Measurements from ENCODE around the gene AAK1.

Gene AAK1

GRCh38 chr2:69592511-69592910 lies 51.0 kb downstream of the AAK1 start:
- Histone ChIP-seq H3K27me3 (ENCODE audit: low read depth, low read length) (peaks cover 3% of the 10 kb centered on the region; the same call in 1 of the 2 replicates), H4K20me1 (ENCODE audit: insufficient read depth, low read length) (0 out of 2 replicates have a peak, but pooled peaks cover 2% of the 10 kb centered on the region), H3K4me2 (ENCODE audit: low read length) (no peak overlapping the region), H2AFZ (ENCODE audit: low read depth, low read length) (no peak overlapping the region), H3K4me1 (ENCODE audit: low read length) (no peaks in the 10 kb centered on the region), H3K4me3 (ENCODE audit: low read length) (no peak overlapping the region), H3K9ac (ENCODE audit: low read length) (no peak overlapping the region), H3K79me2 (ENCODE audit: low read length) (no peaks in the 10 kb centered on the region), H3K36me3 (replicated peaks; ENCODE audit: low read depth, low read length) (no peaks in the 10 kb centered on the region), H3K27ac (ENCODE audit: low read length) (no peak overlapping the region), H3K9me3 (ENCODE audit: insufficient read depth, low read length) (no peaks in the 10 kb centered on the region)
- TF ChIP-seq EZH2phosphoT487 (IDR thresholded peaks at IDR 0.05; ENCODE audit: low read depth) (no peak), CTCF (IDR thresholded peaks at IDR 0.05; ENCODE audit: low read depth, low read length) (no peak)

DNA sequence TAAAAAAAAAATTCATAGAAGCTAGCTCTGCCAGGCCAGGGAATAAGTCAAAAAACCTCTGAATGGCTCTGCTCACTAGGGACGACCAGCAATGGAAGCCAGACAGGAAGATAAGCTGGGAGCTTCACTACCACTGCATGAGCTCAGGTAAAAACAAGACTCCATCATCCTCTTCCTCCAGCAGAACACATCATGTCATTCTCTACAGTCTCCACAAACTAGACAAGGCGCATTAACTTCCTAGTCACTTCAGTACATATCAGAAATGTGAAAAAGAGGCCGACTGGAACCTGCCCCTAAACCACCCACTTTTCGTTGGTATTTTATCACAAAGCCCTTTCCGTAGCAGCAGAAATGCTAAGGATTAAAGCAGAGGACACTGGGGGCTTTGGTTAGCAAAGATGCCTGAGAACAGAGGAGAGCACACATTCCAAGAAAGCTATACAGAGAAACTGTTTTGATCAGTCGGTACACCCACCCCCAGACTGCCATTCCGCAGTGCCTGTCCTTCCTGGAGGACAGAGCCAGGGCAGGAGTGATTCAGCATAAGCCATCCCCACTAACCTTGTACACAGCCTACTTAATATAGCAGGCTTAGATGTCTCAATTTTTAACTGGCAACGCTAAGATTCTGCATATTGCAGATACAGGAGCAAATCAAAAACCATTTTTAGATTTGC lies 53.4 kb downstream of the AAK1 start:
- Histone ChIP-seq H3K9me3 (ENCODE audit: insufficient read depth, low read length) (no peaks in the 10 kb centered on the region), H3K9ac (ENCODE audit: low read length) (no peak overlapping the region), H3K4me2 (ENCODE audit: low read length) (no peak overlapping the region), H2AFZ (ENCODE audit: low read depth, low read length) (no peak overlapping the region), H4K20me1 (ENCODE audit: insufficient read depth, low read length) (0 out of 2 replicates have a peak, but pooled peaks cover 2% of the 10 kb centered on the region), H3K27ac (ENCODE audit: low read length) (no peak overlapping the region), H3K79me2 (ENCODE audit: low read length) (no peaks in the 10 kb centered on the region), H3K36me3 (replicated peaks; ENCODE audit: low read depth, low read length) (no peaks in the 10 kb centered on the region), H3K4me1 (ENCODE audit: low read length) (0 out of 2 replicates have a peak, but pooled peaks cover 5% of the 10 kb centered on the region), H3K4me3 (ENCODE audit: low read length) (no peak overlapping the region), H3K27me3 (ENCODE audit: low read depth, low read length) (peaks cover 3% of the 10 kb centered on the region; the same call in 1 of the 2 replicates)
- no peak for TF ChIP-seq EZH2phosphoT487 (IDR thresholded peaks at IDR 0.05; ENCODE audit: low read depth)

GRCh38 chr2:69588945-69589344 lies 54.6 kb downstream of the AAK1 start:
- H4K20me1 ChIP-seq (ENCODE audit: insufficient read depth, low read length), result 0 out of 2 replicates have a peak, but pooled peaks cover 2% of the 10 kb centered on the region
- H3K9me3 ChIP-seq (ENCODE audit: insufficient read depth, low read length), result no peaks in the 10 kb centered on the region
- no peak overlapping the region for H3K4me3 ChIP-seq (ENCODE audit: low read length)
- no peak overlapping the region for H3K4me2 ChIP-seq (ENCODE audit: low read length)
- H3K4me1 ChIP-seq (ENCODE audit: low read length), result peaks cover 12% of the 10 kb centered on the region
- H2AFZ ChIP-seq (ENCODE audit: low read depth, low read length), result no peak overlapping the region
- no peak overlapping the region for H3K9ac ChIP-seq (ENCODE audit: low read length)
- no peaks in the 10 kb centered on the region for H3K79me2 ChIP-seq (ENCODE audit: low read length)
- H3K36me3 ChIP-seq (replicated peaks; ENCODE audit: low read depth, low read length), result no peaks in the 10 kb centered on the region
- TF ChIP-seq CTCF (IDR thresholded peaks at IDR 0.05; ENCODE audit: low read depth, low read length), result no peak
- no peak for TF ChIP-seq EZH2phosphoT487 (IDR thresholded peaks at IDR 0.05; ENCODE audit: low read depth)
- H3K27me3 ChIP-seq (ENCODE audit: low read depth, low read length), result peaks cover 3% of the 10 kb centered on the region; the same call in 1 of the 2 replicates
- no peak overlapping the region for H3K27ac ChIP-seq (ENCODE audit: low read length)

DNA sequence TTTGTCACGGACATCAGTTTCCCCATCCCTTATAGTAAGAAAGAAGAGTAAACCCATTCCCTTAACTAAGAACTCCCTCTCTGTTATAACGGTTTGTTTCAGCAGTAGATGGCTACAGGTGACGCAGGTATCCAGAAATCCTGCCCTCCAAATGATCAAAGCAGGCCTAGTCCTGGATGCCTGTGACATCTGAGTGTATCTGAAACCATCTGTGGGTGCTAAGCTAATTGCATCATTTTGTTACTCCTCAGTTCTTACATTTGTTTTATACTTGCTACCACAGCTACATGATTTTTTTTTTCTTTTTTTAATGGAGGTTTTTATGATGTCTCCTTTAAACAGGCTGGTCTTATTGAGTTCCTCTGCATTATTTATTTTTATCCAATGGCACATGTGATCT lies 55.1 kb downstream of the AAK1 start:
- Histone ChIP-seq H3K4me3 (ENCODE audit: low read length) (no peak overlapping the region), H2AFZ (ENCODE audit: low read depth, low read length) (no peak overlapping the region), H3K79me2 (ENCODE audit: low read length) (no peaks in the 10 kb centered on the region), H3K4me2 (ENCODE audit: low read length) (no peak overlapping the region), H3K4me1 (ENCODE audit: low read length) (peaks cover 15% of the 10 kb centered on the region), H3K27ac (ENCODE audit: low read length) (no peak overlapping the region), H3K36me3 (replicated peaks; ENCODE audit: low read depth, low read length) (no peaks in the 10 kb centered on the region), H3K9ac (ENCODE audit: low read length) (no peak overlapping the region), H3K27me3 (ENCODE audit: low read depth, low read length) (peaks cover 3% of the 10 kb centered on the region; the same call in 1 of the 2 replicates), H4K20me1 (ENCODE audit: insufficient read depth, low read length) (0 out of 2 replicates have a peak, but pooled peaks cover 2% of the 10 kb centered on the region), H3K9me3 (ENCODE audit: insufficient read depth, low read length) (no peaks in the 10 kb centered on the region)
- TF ChIP-seq EZH2phosphoT487 (IDR thresholded peaks at IDR 0.05; ENCODE audit: low read depth) (no peak), CTCF (IDR thresholded peaks at IDR 0.05; ENCODE audit: low read depth, low read length) (no peak)

Data from OCI-LY3 (cell line).